ENCODE data around the gene CREBBP. TPM values are rescaled to one million over a fixed set of nuclear protein-coding genes. Genes with fewer than 3 reads are reported as not detected.

Gene CREBBP
- total and polyA plus RNA-seq, 2 donors (not counting 3 experiments of a cell fraction or from before 2014, with no cell fraction given): 13.8 to 72.7 TPM

GRCh38 chr16:3727806-3728381 lies 152.6 kb downstream of the CREBBP start:
- DNase-seq (ENCODE audit: low read depth, low spot score): no peak
- H3K4me1 ChIP-seq (ENCODE audit: control insufficient read depth, extremely low read depth, insufficient read depth, low read length): no peaks in the 10 kb centered on the region
- no peak overlapping the region for H2AFZ ChIP-seq (ENCODE audit: low read depth, low read length)
- no peaks in the 10 kb centered on the region for H3K27me3 ChIP-seq (ENCODE audit: control insufficient read depth in 2 of 2, insufficient read depth in 2 of 2, low read length in 2 of 2)
- no TSS peak for BruUV-seq (replicated peaks)
- intact Hi-C loops (cut with micrococcal nuclease): no loop called here
- ChIA-PET CTCF (no interaction called here), POLR2A (no interaction called here)
- no peak overlapping the region for H3K4me2 ChIP-seq (ENCODE audit: insufficient read depth, low read length)
- no peaks in the 10 kb centered on the region for H4K20me1 ChIP-seq (replicated peaks; ENCODE audit: control insufficient read depth, extremely low read depth, insufficient read depth, low read length)
- no peak overlapping the region for H3K4me3 ChIP-seq (replicated peaks in 1 of 3; ENCODE audit: insufficient read depth in 1 of 3, low read depth in 1 of 3, low read length in 3 of 3)
- no peak overlapping the region for H3K9ac ChIP-seq (replicated peaks; ENCODE audit: extremely low read depth, insufficient read depth, low read length)
- H3K27ac ChIP-seq (ENCODE audit: insufficient read depth, low read depth, low read length): no peak overlapping the region
- dilution Hi-C loops (cut with MboI; ENCODE audit: extremely low pct_ligation_motif_present, low sequenced_read_pairs): no loop called here
- no peaks in the 10 kb centered on the region for H3K9me3 ChIP-seq (replicated peaks; ENCODE audit: control insufficient read depth, insufficient read depth, low read length)
- H3K36me3 ChIP-seq (ENCODE audit: control insufficient read depth in 2 of 2, extremely low read depth in 1 of 2, insufficient read depth in 2 of 2, low read length in 2 of 2): peaks cover 21 to 50% of the 10 kb centered on the region in 2 experiments
- H3K9me1 ChIP-seq (replicated peaks; ENCODE audit: control insufficient read depth, extremely low read depth, insufficient read depth, low read length): no peaks in the 10 kb centered on the region
- FAIRE-seq: no peak
- no peak for TF ChIP-seq POLR2AphosphoS5 (IDR thresholded peaks at IDR 0.05; ENCODE audit: insufficient read depth, low read depth, low read length)
- TF ChIP-seq, protein P1, sequence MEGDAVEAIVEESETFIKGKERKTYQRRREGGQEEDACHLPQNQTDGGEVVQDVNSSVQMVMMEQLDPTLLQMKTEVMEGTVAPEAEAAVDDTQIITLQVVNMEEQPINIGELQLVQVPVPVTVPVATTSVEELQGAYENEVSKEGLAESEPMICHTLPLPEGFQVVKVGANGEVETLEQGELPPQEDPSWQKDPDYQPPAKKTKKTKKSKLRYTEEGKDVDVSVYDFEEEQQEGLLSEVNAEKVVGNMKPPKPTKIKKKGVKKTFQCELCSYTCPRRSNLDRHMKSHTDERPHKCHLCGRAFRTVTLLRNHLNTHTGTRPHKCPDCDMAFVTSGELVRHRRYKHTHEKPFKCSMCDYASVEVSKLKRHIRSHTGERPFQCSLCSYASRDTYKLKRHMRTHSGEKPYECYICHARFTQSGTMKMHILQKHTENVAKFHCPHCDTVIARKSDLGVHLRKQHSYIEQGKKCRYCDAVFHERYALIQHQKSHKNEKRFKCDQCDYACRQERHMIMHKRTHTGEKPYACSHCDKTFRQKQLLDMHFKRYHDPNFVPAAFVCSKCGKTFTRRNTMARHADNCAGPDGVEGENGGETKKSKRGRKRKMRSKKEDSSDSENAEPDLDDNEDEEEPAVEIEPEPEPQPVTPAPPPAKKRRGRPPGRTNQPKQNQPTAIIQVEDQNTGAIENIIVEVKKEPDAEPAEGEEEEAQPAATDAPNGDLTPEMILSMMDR (IDR thresholded peaks at IDR 0.05; ENCODE audit: extremely low read depth in 1 of 2, insufficient read depth in 1 of 2, low read depth in 1 of 2, low read length in 2 of 2): no peak
- TF ChIP-seq POLR2A (IDR thresholded peaks at IDR 0.05; ENCODE audit: low read depth, low read length): no peak
- TF ChIP-seq, protein P2, sequence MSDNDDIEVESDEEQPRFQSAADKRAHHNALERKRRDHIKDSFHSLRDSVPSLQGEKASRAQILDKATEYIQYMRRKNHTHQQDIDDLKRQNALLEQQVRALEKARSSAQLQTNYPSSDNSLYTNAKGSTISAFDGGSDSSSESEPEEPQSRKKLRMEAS (IDR thresholded peaks at IDR 0.05; ENCODE audit: insufficient read depth, insufficient read length): no peak
- no peak for TF ChIP-seq MYC (IDR thresholded peaks at IDR 0.05; ENCODE audit: low read depth, low read length)
- no peak for TF ChIP-seq EZH2 (IDR thresholded peaks at IDR 0.05; ENCODE audit: borderline replicate concordance, low read depth, low read length, severe bottlenecking)
- no peak for TF ChIP-seq FOS (IDR thresholded peaks at IDR 0.05; ENCODE audit: borderline replicate concordance, insufficient read depth, low read length)
- no peak for TF ChIP-seq JUN (IDR thresholded peaks at IDR 0.05; ENCODE audit: borderline replicate concordance, insufficient read depth, insufficient read length, low read depth)
- TF ChIP-seq GATA2 (IDR thresholded peaks at IDR 0.05; ENCODE audit: insufficient read depth, insufficient read length, low read depth, low read length): no peak
- H3K79me2 ChIP-seq (ENCODE audit: control insufficient read depth, insufficient read depth, low read length): no peaks in the 10 kb centered on the region

Data from endothelial cell of umbilical vein (primary cell).